Measurements from ENCODE around the gene SLC24A3.

- TF ChIP-seq CTCF (IDR thresholded peaks at IDR 0.05; ENCODE audit: low read depth, low read length) (no peak), POLR2A (IDR thresholded peaks at IDR 0.05; ENCODE audit: extremely low read depth, insufficient read length) (no peak)
Observed at GRCh38 chr20:19252451-19253120, 40.1 kb downstream of the SLC24A3 start.

Measured in NB4 (cell line).